Superior temporal gyrus (tissue), 1 donor: ENCODE measurements around the gene DPM2.

ENCODE experiments used
- DNase-seq: peaks from one replicate; pipeline ENCODE4 v3.0.0-alpha.2; 2016; ENCODE audit errors: extremely low spot score

Gene DPM2

GRCh38 chr9:127973169-127974000 lies 35.7 kb upstream of the DPM2 start:
- peak; percentile 68 for DNase-seq

DNA sequence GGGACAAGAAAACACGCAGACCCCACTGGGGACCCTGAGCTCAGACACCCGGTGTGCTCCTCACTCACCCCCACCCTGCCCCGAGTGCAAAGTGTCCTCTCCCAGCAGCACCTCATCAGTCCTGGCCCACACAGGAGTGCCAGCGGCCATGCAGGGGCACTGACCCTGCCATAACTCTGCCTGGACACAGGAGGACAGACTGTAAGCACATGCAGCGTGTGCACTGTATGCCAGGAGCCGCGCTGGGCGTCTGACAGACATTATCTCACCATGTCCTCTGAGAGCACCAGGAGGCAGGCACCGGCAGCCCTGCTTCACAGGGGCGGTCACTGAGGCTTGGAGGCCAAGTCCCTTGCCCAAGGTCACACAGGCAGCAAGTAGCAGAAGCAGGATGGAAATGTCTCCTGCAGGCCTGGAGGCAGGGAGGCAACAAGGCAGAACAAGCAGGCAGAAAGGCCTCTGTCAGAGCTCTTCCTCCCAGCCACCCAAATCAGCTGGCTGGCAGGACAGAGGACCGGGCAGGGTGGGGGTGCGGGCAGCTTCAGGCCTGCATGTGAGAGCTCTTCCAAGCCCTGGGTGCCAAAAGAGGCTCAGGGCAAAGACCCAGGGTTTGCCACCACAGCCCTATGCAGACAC lies 34.7 kb upstream of the DPM2 start:
- DNase-seq, result peak; percentile 81

DNA sequence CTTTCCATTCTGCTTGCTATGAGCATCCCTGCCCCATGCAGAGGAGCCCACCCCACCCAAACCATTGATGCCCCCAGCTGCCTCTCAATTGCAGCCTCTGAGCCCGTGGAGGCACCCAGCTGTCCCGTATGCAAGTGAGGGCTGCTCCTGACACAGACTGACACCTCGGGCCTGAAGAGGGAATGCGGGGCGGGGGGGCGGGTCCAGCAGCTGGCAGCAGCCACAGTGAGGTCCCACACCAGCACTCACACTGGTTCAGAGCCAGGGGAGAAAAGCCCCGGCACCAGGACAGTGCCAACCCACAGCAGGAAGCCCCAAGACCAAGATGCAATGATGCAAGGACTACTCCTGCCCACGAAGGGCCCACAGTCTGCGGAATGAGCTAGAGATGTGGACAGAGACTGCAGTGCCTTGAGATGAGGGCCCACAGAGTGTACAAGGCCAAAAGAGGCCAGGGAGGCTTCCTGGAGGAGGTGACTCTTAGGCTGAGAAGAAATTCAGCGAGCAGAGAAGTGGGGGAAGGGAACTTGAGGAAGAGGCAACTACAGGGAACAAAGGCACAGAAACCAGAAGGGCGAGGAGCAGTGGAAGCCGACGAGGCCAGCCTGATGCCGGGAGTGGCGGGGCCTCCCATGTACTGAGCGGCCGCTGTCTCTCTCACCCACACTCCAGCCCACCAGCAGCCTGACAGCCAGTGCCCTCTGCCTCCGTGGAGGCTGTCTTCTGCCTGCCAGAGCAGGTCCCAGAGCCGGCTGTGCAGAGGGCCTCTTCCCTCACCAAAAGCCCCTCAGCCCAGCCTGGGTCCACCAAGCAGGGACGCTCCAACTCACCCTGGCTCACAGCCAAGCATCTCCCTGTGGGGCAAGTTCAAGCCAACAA lies 33.9 kb upstream of the DPM2 start:
- peak; percentile 86 for DNase-seq

GRCh38 chr9:127970401-127971313 lies 33.0 kb upstream of the DPM2 start:
- DNase-seq, result peak; percentile 21

DNA sequence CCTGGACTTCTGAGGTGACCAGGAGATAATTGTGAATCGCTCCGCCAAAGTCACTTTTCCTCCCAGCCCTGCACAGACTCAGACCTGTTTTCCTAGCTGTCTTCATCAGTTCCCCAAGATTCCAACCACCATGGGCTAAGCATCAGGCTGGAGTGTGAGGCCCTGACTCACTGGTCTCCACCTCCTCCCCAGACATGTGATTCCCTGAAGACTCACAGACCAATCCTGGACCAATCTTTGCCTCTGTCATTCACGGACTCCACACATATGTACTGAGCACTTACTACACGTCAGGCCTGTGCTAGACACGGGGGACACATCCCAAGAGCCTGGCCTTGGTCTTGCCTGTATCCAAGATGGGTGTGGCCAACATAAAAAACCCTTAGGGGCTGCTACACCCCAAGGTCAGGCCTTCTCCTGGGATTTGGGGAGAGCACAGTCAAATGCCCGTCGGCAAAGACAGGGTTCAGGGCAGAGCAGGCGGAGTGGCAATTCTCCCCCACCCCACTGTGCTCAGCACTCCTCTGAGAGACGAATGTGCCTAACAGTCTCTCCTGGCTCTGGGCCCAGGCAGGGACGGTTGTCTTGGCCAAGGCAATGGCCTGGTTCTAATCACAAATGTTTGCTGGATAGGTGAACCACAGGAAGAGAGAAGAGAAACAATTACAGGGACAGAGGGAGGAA lies 31.2 kb upstream of the DPM2 start:
- peak; percentile 71 for DNase-seq

DNA sequence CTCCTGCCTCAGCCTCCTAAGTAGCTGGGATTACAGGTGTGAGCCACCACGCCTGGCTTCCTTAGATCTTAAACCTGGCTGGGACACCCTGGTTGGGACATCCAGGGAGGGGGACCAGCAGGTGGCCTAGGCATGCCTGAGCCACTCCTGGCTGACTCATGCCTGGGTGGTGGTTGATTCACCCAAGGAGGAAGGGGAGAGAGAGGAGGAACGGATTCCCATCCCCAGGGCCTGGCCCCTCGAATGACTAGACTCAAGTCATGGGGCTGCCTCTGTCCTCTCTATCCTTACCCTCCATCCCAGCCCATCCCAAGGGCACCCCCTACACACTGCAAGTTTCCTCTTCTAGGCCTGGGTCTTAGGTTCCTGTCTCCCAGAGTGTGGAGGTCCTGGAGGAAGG lies 30.4 kb upstream of the DPM2 start:
- DNase-seq, result no peak

GRCh38 chr9:127967151-127967809 lies 29.6 kb upstream of the DPM2 start:
- DNase-seq, result peak; percentile 13

DNA sequence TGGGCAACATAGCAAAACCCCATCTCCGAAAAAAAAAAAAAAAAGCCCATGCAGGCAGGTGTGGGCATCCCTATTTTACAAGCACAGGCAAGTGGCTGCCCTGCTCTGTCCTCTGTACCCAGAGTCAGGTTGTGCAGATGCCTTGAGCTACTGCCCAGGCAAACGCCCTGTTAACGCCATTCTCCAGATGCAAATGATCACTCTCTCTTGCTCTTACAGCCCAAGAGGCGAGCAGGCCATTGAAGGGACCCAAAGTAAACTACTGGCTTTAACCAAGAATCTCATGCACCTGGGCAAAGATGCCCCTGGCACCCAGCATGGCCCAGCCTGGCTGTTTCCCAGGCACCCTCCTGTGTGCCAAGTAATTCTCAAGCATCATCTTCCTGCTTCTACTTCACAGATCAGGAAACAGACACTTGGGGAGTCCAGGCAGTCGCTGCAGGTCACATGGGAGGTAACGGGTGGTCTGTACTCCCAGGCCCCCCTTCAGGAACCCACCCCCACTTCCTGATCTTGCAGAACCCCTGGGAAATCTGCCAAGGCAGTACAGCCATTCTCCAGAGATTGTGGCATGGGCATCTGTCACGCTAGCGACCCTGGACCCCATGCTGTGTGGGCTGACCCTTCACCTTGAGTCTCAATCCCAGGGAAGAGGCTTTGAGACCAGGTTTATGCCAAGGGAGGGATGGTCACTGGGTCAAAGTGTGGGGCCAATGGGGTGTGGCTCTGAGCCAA lies 28.9 kb upstream of the DPM2 start:
- peak; percentile 26 for DNase-seq

DNA sequence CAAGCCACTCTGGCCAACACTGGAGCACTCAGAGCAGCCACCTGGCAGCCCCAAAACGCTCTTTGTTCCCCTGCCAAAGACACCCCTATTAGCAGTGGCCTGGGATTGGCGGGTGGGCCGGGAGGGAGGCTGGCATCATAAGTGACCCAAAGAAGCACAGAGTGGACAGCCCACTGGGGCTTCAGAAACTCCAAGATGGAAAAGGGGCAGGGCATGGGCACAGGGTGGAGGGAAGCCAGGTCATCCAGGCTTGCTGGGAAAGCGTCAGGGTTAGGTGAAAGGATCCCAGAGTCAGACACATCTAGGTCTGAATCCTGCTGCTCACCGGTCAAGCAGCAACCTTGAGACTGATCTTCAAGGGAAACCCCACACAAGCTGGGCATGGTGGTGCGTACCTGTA lies 28.3 kb upstream of the DPM2 start:
- DNase-seq, result no peak

DNA sequence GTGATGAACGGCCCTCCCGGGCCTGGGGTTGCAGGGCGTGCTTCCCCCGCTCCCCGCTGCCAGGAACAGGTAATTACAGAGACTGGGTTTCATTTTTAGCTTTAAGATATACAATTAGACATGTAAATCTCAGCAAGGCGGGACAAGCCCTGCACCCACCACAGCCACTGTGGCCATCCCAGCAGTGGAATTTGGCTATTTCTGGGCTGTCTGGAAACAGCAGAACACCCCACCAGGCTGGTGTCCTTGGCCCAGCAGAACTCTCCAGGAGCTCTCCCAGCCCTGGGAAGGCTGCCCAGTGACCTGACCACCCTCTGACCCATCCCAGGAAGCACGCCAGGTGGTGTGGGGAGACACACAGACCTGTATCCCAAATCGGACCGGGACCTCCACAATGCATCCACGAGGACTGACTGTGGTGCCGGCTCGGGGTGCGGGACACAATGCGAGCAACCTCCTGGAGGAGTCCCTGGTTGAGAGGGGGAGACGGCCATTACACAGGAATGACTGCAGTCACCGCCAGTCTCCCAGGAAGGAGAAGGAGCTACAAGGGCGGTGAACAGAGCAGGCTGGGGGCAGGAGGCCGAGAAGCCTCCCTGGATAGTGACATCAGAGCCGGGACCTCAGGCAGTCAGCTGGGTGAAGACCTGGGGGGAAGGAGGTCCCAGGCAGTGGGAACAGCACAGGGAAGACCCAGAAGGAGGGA lies 25.9 kb upstream of the DPM2 start:
- no peak for DNase-seq

GRCh38 chr9:127963041-127963358 lies 25.3 kb upstream of the DPM2 start:
- DNase-seq, result no peak

GRCh38 chr9:127962278-127962677 lies 24.6 kb upstream of the DPM2 start:
- no peak for DNase-seq

GRCh38 chr9:127961613-127962155 lies 24.0 kb upstream of the DPM2 start:
- no peak for DNase-seq

DNA sequence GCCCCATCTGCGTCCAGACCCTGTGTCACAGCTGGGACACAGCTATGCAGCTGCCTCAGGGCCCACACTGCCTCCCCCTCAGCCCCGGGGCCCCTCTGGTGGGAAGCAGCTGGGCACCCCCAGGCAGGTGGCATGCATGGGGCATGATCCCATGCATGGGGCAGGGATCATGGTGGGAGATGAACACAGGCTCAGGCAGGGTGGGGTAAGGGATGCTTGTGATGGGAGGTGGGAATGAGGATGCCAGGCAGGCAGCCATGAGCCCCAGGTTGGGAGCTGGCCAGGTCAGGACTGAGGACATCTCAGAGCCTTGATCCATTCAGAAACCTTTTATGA lies 23.5 kb upstream of the DPM2 start:
- no peak for DNase-seq

GRCh38 chr9:127960410-127961154 lies 22.9 kb upstream of the DPM2 start:
- no peak for DNase-seq

- no peak for DNase-seq
Measured at GRCh38 chr9:127959841-127960409, 22.3 kb upstream of the DPM2 start.

- DNase-seq, result no peak
Measured at GRCh38 chr9:127959398-127959797, 21.7 kb upstream of the DPM2 start.

- DNase-seq, result no peak
Measured at GRCh38 chr9:127958728-127959127, 21.1 kb upstream of the DPM2 start.
